DMS 273 treated with DMSO at 0.1 percent for 48 hours (cell line): ENCODE data around the gene ANKRD63.

Experiments
- DNase-seq: peaks from one replicate; lab custom pipeline; 2025; lab: John Stamatoyannopoulos, UW

The ANKRD63 gene

GRCh38 chr15:40313531-40314398 is 30.9 kb upstream of the ANKRD63 start:
- no peak for DNase-seq

GRCh38 chr15:40312370-40313158 is 29.7 kb upstream of the ANKRD63 start:
- DNase-seq = no peak

- no peak for DNase-seq
Observed at GRCh38 chr15:40310993-40311392, 28.1 kb upstream of the ANKRD63 start.

- no peak for DNase-seq
Observed at GRCh38 chr15:40310001-40310959, 27.4 kb upstream of the ANKRD63 start.

GRCh38 chr15:40309344-40309862 is 26.5 kb upstream of the ANKRD63 start:
- DNase-seq = no peak

GRCh38 chr15:40307421-40308211 is 24.8 kb upstream of the ANKRD63 start, which contains the start of gene PLCB2:
Gene PLCB2, minus strand, starts transcription at chr15:40307935. Its CDS starts 263 bp downstream, at chr15:40307672.
- DNase-seq = no peak

GRCh38 chr15:40306908-40307307 is 24.0 kb upstream of the ANKRD63 start:
- DNase-seq = no peak

- no peak for DNase-seq
Observed at GRCh38 chr15:40306371-40306770, 23.5 kb upstream of the ANKRD63 start.

GRCh38 chr15:40305281-40305680 is 22.4 kb upstream of the ANKRD63 start:
- DNase-seq = no peak

GRCh38 chr15:40303576-40303975 is 20.7 kb upstream of the ANKRD63 start:
- no peak for DNase-seq

- DNase-seq = no peak
Observed at GRCh38 chr15:40302981-40303380, 20.1 kb upstream of the ANKRD63 start.

- no peak for DNase-seq
Observed at GRCh38 chr15:40302288-40302886, 19.5 kb upstream of the ANKRD63 start.

- no peak for DNase-seq
Observed at GRCh38 chr15:40301467-40302179, 18.8 kb upstream of the ANKRD63 start.

GRCh38 chr15:40300771-40301170 is 17.9 kb upstream of the ANKRD63 start:
- no peak for DNase-seq

GRCh38 chr15:40300367-40300766 is 17.5 kb upstream of the ANKRD63 start:
- DNase-seq = no peak

GRCh38 chr15:40298216-40298935 is 15.5 kb upstream of the ANKRD63 start:
- no peak for DNase-seq

- DNase-seq = no peak
Observed at GRCh38 chr15:40297356-40297755, 14.5 kb upstream of the ANKRD63 start.

- no peak for DNase-seq
Observed at GRCh38 chr15:40296561-40297230, 13.8 kb upstream of the ANKRD63 start.
